Muscle of back (tissue), 13 donors: Measurements from ENCODE around the gene ZMAT5. TPM values are rescaled to one million over a fixed set of nuclear protein-coding genes. Genes with fewer than 3 reads are reported as not detected.

ENCODE experiments used
- DNase-seq, 3 donors: peaks; one replicate each; pipeline versions ENCODE4 v3.0.0 to v3.0.0-alpha.2; 2013
- long read RNA-seq, 9 donors: transcript quantifications; one replicate each; lab custom pipeline, GENCODE V29; 2026
- polyA plus RNA-seq, 10 donors: library from polyadenylated mRNA; unstranded; fragments of 120-200 nt; gene quantifications; one replicate each; pipeline ENCODE4 v1.2.1, GENCODE V29; 2013; ENCODE audit not compliant: insufficient read length in 10 of 10

ZMAT5 gene, protein sequence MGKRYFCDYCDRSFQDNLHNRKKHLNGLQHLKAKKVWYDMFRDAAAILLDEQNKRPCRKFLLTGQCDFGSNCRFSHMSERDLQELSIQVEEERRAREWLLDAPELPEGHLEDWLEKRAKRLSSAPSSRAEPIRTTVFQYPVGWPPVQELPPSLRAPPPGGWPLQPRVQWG
- 10 to 100 TPM; 13.2 to 21.4 (median 16.6) TPM for polyA plus RNA-seq
- long read RNA-seq, donor 1, partial matches to known transcripts, result 0 of 5 reads
- long read RNA-seq, donor 1, other reads (novel, unspliced or antisense), result 5 of 5 reads
- long read RNA-seq, donor 2, partial matches to known transcripts, result 0 of 4 reads
- long read RNA-seq, donor 2, other reads (novel, unspliced or antisense), result 0 of 4 reads
- long read RNA-seq, donor 3, result 0 reads
- long read RNA-seq, donor 4, partial matches to known transcripts, result 438 of 496 reads
- long read RNA-seq, donor 4, other reads (novel, unspliced or antisense), result 58 of 496 reads
- long read RNA-seq, donor 5, partial matches to known transcripts, result 0 of 7 reads
- long read RNA-seq, donor 5, other reads (novel, unspliced or antisense), result 5 of 7 reads
- long read RNA-seq, donor 6, partial matches to known transcripts, result 0 of 9 reads
- long read RNA-seq, donor 6, other reads (novel, unspliced or antisense), result 8 of 9 reads
- long read RNA-seq, donor 7, partial matches to known transcripts, result 0 of 2 reads
- long read RNA-seq, donor 7, other reads (novel, unspliced or antisense), result 0 of 2 reads
- long read RNA-seq, donor 8, result 0 reads
- long read RNA-seq, donor 9, result 0 reads

DNA sequence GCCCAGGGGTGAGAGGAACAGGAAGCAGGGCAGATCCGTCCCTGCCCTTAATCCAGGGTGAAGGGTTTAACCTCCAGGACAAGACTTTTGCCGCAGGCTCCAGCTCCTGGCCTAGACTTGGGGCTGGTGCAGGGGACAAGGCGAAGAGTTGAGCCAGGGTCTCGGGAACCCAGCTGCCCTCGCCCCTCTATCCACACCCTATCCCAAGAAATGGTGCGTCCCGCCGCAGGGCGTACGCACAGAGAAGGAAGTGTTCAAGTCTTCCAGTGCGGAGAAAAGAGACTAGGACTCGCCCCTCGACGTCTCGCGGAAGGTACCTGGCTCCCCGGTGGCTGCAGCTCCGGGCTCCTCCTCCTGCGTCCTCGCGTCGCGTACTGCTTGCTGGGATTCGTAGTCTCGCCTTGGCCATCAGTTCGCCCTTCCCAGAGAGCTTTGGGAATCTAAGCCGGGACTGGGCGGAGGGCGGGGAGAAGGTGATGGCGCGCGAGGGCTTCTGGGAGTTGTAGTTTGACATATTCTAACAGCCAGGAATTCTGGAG is at the start of gene ZMAT5:
TSS of gene ZMAT5 (minus strand) at position 376 of the 539 bp plus-strand sequence. CDS start 18,463 bp downstream, outside the sequence.
- DNase-seq, result peak; percentile 96 to 98 (median 97)

DNA sequence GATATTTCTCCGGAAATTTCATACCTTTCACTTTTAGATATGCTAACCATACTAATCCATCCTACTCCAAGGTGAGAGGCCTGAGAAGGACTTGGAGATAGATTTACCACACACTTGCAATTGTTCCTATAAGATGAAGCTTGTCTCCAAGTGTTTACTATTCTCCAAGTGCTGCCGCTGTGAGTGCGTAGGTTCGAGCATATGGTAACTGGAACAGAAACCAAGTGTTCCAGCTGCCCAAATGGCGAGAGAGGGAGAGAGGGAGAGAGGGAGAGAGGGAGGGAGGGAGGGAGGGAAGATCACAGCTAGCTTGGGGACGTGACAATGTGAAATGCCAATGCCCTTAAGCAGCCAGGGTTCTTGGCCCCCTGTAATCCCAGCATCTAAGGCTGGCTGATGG is 49.7 kb upstream of the ZMAT5 start:
- DNase-seq, result no peak

DNA sequence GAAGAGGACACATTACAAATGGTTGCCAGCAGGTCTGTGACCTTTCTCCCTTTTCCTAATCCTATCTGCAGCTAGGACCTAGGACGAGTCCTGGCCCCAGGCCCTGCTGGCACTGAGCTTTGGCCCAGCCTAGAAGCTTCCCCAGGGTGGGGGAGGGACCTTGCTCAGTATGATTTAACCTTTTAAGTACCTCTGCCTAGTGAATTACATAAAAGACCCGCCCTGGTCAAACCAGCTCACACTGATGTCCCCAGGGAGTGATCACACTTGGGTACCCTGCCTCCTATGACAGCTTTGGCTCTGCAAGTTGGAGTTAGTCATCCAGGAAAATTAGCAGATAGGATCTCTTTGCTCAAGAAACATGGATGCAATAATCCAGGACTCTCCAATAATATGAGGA is 49.3 kb upstream of the ZMAT5 start:
- DNase-seq, result peak in 1 of 3 donors; percentile 37

DNA sequence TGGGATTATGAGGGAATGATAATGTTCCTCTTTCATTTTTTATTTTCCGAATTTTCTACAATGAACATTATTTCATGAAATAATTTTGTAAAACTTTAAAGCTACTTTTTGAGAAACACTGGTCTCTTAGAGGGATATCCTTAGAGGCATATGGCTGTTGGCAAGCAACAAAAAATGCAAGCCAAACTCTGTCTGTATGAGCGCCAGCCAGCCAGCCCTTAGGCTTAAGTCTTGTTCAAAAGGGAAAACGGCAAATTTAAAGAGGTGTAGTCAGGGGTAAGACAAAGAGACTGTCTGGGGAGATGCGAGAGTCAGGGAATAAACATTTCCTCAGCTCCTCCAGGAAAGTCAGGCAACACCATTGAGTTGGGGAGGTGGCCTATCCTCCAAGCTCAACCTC is 48.8 kb upstream of the ZMAT5 start:
- DNase-seq, result no peak

DNA sequence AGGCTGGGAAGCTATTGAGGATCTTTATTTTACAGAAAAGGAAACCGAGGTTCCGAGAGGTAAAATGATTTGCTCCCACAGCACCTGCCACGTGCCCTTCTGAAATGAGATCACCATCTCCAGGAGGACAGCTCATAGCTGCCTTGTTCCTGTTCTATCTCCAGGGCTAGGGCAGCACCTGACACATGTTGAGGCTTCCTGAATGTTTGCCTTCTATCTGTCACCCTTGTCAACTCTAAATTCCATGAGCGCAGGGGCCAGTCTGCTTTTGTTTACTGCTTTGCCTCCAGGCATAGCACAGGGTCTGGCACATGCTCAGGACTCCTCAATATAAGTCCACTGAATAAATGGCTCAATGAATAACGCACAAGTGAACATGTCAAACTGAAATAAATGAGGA is 47.2 kb upstream of the ZMAT5 start:
- no peak for DNase-seq

DNA sequence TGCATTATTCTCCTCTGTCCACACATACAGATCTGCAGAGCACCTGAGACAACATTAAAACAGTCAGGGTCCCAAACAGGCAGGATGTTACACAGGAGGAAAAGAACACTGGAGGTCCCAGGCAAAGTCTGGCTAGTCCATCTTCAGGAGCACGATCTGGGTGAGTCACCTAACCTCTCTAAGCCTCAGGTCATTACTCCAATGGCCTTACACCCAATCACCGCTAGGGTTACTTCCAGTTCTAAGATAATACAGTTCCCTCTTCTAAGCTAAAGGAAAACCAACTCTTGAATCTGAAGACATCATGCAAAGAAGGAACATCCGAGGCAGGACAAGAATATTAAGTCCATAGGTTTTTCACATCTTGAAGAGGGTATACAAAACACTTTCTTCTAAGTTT is 46.8 kb upstream of the ZMAT5 start:
- DNase-seq, result no peak

DNA sequence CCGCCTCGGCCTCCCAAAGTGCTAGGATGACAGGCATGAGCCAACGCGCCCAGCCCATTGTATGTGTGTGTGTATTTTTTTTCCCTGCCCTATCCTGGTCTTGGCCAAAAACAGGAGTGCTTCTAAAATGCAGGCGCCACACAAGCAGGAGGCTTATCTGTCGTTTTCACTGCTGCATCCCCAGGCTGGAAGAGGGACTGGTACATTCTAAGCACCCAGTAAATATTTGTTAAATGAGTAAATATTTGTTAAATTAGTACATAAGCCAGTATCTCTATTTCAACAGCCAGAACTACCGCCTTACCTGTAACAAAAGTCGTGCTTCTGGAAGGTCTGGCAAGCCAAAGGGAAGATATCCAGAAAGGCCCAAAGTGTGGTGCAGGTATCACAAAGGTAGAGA is 46.3 kb upstream of the ZMAT5 start:
- no peak for DNase-seq

DNA sequence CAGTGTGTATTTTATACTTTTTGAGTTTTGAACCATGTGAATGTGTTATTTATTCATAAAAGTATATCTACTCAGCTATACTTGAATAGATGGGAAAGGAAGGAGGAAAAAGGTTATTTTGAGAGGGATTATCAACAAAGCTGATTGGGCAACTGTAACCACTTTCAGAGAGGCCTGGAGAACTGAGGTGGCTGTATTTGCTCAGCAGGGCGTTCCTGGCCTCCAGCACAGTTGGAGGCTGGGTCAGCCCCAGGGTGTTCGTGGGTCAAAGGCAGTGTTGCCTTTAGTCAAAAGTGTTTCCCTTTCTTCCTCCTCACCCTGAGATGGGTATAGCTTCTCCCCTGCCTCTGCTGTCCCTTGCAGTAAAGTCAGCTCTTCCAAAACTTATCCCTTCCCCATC is 44.6 kb upstream of the ZMAT5 start:
- DNase-seq, result no peak

DNA sequence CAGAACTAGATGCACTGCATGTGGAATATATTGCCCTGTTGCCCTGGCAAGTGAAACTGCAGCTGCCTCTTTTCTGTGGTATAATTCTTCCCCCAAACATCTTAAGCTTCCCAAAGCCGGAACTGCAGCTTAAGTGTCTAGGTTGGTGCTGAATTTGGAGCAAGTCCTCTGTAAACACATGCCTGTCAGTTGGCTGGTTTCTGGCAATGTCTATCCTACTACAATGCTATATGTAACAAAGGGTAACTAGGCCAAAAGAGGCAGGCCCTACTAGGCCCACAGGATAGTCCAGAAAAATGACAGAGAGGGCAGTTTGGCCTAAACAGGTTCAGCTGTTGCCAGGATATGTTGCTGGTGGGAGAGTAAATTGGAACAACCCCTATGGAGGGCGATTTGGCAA is 43.4 kb upstream of the ZMAT5 start:
- peak in 1 of 3 donors; percentile 52 for DNase-seq

DNA sequence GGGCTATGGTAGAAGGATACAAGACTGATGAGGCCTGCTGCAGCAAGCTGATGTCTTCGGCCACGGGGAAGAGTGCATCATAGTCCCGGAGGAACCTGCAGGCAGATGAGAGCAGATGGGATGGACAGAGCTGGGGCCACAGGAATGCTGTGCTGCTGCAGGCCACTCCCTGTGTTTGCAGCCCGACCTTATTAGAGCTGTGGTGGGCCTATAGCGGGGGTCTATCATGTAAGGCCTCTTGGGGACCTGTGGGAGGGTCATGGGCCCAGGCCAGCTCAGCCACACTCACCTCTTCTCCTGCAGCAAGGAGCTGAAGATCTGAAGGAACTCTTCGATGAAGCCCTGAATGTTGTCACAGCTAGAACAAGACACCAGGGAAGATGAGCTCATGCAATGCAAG is 39.4 kb upstream of the ZMAT5 start:
- DNase-seq, result peak in 1 of 3 donors; percentile 69

DNA sequence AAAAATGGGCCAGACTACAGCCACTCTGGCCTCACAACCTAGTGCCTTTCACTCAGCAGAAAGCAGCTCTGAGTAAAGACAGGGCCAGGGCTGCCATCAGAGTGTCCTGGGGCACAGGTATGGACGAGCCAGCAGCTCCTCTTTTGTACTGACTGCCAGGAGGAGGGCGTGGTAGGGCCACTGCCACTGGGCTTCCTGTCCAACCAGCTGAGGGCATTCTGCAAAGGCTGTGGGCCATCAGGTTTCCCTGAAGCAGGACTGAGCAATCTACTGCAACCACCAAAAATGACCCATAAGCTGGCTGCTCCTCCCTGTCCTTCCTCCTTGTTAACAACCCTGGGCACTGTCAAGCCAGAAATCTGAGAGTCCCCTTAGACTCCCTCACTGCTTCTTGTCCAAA is 38.2 kb upstream of the ZMAT5 start:
- no peak for DNase-seq

DNA sequence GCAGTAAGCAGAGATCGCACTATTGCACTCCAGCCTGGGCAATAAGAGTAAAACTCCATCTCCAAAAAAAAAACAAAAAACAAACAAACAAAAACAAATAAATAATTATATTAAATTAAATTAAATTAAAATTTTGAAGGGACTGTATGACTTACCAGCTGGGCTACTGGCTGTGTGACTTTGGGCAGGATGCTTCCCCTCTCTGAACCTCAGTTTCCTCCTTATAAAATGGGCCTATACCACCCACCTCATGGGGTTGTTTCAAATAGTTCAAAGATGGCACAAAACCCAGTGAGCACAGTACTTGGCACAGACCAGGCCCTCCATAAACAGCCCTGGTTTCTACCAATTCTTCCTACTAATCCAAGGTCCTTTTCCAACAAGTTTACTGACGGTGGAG is 36.4 kb upstream of the ZMAT5 start:
- no peak for DNase-seq

DNA sequence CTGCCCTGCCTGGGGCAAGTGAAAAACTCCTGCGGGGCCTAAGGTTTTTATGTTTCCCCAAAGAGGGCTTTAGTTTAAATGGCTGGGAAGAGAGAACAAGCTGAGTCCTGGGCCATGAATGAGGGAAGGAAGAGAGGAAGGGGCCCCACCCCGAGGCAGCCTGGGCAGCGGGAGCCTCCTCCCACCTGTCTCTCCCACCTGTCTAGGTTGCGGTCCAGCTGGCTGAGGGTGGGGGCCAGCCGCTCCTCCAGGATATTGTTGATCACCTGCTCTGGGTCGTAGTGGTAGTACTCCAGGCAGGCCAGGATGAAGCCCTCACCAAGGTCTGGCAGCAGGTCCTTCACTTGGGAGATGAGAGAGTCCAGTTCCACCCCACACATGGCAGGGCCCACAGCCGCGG is 35.0 kb upstream of the ZMAT5 start:
- no peak for DNase-seq

DNA sequence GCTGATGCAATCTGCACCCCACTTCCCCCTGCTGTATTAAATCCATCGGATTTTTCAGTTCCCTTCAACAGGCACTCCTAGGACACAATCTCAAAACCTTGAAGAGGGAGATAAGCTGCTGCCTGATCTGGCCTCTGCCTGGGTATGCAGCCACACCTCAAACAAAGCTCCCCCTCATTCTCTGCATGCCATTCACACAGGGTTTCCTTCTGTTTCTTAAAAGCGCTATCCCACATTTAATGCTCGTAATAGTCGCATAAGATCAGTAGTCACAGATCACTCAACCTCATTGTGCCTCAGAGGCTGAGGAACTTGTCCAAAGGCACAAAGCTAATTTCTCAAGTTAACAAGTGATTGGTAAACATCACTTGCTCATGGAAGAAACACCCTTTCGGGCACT is 34.3 kb upstream of the ZMAT5 start:
- no peak for DNase-seq

DNA sequence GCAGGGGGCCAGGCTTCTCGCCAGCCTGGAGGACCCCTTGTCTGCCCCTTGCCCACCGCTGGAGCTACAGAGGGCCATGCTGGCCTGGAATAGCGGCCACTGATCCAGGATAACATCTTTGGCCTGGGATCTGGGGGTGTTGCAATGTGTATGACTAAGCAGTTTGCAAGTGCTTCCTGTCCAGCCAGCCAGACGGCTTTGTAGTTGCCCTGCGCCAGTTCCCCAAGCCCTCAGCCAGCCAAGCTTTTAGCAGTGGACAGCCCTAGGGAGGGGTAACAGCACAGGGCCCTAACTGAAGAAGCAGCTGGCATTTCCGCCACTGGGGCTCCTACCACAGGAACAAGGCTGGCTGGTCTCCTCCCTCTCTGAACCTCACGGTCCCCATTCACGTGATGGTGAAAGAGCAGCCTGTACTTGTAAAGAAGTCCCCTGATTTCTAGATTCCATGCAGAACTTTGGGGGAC is 32.4 kb upstream of the ZMAT5 start:
- peak in 1 of 3 donors; percentile 65 for DNase-seq

DNA sequence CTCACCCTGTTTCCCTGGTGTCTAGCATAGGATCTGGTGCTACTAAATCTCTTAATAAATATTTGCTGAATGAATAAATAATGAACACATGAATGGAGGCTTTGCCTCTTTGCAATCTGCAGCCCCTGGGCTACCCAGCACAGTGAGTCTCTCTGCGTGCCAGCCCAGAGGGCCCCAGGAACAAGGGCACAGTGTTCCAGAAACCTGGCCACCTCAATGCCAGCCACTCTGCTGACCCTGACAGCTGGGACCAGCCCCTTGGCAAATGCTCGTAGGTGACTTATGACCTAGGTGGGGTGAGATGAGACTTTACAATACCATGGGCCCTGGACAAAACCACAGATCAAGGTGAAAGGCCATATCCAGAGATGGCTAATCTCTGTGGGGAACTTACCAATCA is 32.0 kb upstream of the ZMAT5 start:
- DNase-seq, result no peak

DNA sequence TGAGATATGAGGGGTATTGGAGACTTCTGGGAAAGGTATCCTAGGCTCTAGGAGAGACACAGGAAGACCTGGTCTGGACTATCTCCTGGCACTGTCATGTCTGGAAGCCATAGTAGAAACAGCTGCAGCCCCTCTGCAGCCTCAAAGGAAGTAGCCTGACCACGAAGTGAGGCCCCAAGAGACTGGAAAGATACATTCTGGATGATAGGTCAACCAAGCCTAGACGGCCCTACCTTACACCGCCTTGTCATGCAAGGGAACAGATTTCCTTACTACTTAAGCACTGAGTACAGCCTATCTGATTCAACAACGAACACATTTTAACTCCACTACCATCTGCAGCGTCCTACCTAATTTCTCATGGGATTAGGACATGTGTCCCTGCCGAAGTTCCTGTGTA is 31.5 kb upstream of the ZMAT5 start:
- DNase-seq, result no peak

DNA sequence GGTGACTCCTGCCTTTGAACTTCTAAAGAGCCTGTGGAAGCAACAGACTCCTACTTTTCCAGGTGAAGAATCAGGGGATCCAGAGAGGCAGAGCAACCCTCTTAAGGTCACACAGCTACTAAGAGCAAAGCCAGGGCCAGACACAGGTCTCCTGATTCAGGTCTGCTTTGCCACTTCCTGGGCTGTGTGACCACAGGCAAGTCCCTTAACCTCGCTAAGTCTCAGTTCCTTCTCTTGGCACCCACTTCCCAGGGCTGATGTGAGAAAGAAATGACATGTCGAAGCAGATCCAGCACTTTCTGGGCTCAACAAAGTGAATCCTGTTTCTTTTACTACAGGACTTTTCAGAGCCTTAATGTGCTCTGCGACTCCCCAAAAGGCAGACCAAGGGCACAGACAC is 30.5 kb upstream of the ZMAT5 start:
- no peak for DNase-seq

DNA sequence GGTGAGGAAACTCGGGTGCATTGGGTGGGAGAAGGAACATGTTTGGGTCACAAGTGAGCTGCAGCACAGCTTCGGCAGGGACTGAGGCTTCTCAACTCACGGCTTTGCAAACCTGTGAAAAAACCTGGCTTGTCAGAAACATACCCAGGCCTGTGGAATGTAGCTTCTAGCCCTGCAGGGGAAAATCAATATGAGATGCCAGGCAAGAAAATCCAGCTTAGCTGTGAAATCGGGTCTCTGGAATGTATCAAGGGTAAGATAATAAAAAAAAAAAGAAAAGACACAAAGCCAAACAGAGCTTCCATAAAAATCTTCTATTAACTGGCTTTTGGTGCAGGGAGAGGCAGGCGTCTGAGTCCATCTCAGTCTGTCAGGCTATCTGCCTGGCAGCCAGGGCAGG is 28.9 kb upstream of the ZMAT5 start:
- no peak for DNase-seq

DNA sequence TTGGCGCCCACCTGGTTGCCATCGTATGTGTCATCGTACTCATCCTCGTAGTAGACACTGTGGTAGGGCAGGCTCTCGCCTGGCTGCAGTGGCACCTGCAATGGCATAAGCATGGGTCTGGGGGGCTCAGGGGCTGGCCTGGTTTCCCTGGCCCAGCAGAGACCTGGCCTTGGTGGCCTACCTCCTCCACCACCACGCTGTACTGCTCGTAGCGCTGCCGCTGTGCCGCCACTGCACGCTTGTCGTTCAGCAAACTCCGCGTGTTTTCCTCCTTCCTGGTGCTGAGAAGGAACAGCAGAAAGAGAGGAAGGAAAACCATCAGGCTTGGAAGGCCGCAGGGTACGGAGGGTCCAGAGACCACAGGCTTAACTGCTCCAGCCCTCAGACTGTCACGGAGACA is 26.6 kb upstream of the ZMAT5 start:
- DNase-seq, result no peak

DNA sequence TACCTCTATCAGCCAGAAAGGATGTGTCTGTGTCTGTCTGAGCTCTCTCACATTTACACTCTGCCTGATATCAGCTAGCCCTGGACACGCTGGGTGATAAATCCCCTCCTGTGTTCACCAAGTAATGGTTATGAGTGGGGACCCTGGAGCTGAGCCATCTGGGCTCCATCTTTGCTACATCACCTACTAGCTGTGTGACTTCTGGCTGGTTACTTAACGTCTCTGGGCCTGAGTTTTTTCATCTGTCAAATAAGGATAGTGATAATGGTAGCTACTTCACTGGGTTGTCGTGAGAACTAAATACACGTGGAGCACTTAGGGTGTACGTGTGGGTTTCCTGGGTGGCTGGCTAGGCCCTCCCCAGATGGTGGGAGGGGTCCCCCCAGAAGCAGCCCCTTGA is 23.3 kb upstream of the ZMAT5 start:
- DNase-seq, result no peak

DNA sequence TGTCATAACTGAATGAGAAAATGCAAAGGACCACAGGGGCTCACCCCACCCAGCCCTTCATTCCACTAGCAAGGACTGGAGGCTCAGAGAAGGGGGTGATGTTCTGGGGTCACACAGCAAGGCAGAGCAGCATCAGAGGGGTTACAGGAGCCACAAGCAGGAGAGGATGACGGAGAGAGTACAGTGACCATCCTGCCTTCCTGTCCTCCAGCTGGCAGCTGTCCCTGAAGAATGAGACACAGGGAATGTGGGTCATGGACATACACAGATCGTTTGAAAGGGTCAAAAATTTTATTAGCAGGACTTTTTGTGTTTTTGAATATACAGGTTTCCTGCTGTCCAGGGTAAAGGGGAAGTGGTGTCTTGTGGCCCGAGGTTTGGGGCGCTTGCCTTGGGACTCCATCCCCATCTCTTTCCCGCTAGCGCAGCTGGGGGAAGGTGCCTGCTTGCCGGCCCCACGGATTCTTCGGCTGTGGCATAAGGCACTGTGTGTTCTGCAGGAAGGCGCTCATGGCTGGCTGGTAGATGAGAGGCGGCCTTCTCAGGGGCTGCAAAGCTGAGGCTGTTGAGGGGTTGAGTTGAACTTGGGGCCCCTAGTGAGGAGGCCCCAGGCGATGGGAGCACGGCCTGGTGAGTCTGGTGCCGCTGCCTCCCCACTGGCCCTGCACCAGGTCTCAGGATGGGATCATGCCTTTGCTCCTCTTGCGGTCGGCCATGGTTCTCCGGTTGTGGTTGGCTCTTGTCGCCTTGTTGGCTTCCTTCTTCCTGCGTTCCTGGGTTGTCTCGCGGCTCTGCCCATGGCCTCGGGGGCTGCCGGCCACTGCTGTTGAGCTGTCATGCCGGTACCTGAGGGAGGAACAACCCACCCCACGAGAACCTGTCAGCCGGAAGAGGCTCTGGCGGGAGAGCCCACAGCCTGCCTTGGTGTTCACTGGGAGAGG is 21.8 kb upstream of the ZMAT5 start:
- no peak for DNase-seq
